ENCODE measurements around the gene TM9SF3. TPM values are rescaled to one million over a fixed set of nuclear protein-coding genes. Genes with fewer than 3 reads are reported as not detected.
A peak's percentile ranks its signal among the peaks of the same experiment; 100 is the strongest.
"Not testable (repeated sequence)": the region's sequence is repeated elsewhere in the genome, so short reads cannot be mapped to it uniquely, and the experiment has no call there.

TM9SF3 gene
- total RNA-seq, 1 donor from 2014 or later = 129 TPM

DNA sequence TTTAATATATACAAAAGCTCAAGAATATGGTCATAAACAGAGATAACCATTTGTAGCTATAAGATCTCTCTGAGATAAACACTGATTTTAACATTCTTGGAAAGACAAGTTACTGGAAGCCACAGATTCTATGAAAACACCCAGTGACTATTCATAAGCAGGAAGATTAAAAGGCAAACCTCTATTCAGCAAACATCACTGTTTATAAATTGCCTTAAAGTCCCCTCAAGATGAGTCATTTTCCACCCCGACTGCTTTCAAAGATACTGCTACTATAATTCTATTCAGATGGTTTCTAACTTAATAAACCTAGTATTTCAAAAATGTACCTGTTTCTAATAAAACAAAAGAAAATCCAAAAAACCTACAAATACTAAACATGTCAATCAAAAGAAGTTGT is 21.0 kb downstream of the TM9SF3 start:
- no peak for DNase-seq

DNA sequence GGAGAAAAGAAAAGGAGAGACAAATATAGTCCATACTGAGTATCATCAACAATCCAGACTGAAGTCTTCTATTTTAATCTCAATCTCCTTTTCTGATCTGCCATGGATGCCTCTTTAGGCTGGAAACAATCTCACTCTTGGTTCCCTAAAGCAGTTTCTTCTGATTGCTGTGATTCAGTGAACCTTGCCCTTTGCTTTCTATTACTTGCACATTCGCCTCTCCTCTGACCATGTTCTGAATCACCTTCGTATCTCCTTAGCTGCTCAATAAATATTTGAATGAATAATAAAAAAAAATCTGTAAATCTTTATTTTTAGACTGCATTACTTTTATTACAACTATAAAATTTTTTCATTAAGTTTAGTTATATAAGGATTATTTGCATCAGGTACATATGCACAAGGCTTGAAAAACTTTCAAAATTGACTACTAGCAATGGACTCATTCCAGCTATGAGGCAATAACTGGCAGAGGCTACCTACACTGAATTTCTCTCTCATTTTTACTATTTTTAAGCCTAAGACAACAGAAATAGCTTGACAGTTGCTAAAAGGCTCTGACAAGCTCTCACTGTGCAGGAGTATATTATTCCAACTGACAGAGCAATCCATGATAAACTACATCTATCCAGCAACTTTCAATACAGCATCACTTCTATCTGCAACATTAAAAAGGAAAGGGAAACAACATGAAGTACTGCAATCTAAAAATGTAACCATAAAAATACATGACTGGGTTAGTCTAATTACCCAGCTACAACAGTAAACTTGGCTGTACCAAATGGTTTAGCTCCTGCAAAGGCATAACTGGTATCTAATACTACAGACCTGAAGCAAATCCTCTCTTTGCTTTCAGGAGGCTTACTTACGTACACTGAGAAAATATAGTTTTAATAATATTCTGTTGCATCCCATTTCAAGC is 25.6 kb downstream of the TM9SF3 start:
- no peak for DNase-seq

DNA sequence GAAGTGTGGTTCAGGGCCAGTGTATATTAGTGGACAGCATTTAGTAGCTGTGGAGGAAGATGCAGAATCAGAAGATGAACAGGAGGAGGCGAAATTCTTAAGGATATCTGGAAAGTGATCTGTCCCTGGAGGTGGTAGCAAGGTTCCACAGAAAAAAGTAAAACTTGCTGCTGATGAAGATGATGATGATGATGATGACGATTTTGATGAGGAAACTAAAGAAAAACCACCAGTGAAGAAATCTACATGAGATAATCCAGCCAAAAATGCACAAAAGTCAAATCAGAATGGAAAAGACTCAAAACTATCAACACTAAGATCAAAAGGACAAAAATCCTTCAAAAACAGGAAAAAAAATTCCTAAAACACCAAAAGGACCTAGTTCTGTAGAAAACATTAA is 26.3 kb downstream of the TM9SF3 start:
- DNase-seq = no peak

DNA sequence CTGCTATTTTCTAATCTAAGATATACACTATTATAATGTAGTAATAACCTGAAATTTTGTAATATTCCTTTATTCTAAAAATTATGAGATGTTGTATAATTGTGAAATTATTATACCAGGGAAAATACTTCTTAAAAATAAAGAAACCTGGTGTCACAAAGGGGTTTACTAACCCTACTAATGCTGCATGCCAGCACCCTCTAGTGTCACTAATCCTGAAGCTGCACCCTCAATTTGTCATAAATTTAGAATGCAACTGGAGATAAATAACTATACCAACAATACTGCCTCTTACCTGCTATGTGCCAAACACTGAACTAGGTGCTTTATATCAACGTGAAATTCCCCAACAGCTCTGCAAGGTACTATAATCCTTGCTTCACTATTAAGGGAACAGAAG is 30.8 kb downstream of the TM9SF3 start:
- DNase-seq = no peak

DNA sequence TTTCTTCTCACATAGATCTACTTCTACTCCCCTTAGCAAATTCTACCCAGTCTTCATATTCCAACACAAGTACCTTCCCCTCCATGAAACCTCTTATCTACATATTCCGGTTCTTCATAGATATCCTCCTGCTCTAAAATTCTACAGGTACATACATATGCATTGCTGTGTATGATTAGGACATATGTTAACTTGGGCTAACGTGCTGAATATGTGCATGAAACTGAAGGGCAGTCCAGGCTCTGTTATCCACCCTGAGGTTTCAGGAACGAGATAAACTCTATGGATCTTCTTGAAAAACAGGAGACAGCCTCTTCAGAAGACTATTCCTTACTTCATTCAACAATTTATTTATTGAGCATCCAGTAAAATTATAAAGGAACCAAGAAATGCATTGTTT is 31.5 kb downstream of the TM9SF3 start:
- DNase-seq = no peak

DNA sequence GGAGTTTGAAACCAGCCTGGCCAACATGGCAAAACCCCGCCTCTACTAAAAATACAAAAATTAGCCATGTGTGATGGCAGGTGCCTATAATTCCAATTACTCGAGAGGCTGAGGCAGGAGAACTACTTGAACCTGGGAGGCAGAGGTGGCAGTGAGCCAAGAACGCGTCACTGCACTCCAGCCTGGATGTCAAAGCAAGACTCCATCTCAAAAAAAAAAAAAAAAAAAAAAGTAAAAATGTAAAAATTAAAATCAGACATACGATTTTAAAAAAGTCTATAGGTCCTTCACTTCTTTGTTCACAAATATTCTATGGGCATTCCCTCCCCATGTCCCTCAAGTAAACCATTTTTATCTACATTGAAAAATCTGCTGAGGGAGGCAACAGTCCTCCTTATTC is 38.2 kb downstream of the TM9SF3 start:
- no peak for DNase-seq

DNA sequence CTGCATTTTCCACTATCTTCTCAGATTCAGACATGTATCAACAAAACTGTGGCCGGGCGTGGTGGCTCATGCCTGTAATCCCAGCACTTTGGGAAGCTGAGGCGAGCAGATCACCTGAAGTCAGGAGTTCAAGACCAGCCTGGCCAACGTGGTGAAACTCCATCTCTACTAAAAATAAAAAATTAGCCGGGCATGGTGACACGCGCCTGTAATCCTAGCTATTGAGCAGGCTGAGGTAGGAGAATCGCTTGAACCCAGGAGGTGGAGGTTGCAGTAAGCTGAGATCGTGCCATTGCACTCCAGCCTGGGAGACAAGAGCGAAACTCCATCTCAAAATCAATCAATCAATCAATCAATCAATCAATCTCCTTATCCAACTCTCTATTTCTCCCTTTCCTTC is 41.3 kb downstream of the TM9SF3 start:
- DNase-seq = not testable (repeated sequence)

DNA sequence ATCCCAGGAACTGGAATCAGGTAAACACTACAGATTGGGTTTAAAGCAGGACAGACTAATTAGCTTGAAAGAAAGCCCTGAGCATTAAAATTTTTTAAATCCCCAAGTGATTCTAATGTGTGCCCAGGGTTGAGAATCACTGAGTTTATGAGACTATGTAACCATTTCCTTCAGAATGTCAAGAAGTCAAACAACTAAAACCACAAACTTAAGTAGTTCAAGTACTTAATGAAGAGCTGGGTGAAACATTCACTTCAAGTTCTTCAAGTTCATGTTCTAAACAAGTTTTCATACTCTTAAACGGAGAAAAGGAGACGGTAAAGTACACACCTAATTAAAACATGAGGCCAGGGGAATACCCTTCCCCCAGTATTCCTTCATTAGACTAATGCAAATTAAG is 44.9 kb downstream of the TM9SF3 start:
- no peak for DNase-seq

DNA sequence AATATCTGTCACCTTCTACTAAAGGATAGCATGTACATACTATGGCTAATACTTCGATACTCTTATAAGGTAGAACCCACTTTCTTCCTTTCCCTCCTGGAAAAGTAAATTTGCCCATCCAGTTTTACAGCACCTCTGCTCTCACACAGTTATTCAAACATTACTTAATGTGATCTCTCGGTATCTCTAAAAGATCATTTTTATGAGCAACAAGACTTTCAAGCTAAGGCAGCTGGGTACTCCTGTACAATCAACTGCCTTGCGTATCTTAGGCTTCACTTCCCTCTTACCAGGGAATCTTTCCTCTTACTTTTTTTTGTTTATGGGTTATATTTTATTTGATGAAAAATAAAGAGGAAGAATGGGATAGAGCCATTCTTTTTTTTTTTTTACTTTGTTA is 46.6 kb downstream of the TM9SF3 start:
- no peak for DNase-seq

DNA sequence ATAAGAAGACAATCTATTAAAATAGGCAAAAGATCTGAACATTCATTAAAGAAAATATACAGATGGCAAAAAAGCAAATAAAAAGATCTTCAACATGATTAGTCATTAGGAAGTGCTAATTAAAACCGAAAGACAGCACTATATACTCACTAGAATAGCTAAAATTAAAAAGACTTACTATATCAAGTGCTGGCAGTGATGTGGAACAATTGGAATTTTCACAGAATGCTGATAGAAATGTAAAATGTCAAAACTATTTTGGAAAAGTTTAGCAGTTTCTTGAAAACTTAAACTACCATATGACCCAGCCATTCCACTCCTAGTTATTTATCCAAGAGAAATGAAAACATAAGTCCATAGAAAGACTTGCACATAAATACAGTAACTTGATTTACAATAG is 48.1 kb downstream of the TM9SF3 start:
- no peak for DNase-seq

DNA sequence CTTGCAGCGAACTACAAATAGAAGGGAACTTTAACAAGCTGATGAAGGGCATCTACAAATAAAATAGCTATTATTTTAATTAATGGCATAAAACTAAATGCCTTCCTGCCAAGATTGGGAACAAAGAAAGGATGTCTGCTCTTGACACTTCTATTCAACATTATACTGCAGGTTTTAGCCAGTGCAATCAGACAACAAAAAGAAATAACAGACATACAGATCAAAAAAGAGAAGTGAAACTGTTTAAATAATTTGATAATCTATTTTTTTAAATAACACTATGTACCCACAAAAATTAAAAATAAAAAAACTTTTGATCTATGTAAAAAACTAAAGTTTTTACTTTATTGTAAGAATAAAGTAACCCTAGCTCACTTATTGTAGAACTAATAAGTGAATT is 50.7 kb downstream of the TM9SF3 start:
- no peak for DNase-seq

DNA sequence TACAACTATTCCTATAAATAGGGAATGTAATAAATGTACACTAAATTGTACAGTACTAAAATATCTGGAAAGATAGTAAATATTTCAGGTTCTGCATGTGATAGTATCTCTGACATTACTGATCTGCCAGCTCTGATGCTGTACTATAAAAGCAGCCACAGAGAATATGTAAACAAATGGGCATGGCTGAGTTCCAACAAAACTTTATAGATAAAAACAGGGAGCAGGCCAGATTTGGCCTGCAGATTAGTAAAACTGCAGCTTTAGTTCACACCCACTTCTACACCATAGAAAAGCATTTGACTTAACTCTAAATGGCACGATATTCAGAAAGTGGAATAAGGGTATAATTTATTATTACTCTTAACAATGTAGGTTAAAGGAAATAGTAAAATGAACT is 54.3 kb downstream of the TM9SF3 start:
- no peak for DNase-seq

DNA sequence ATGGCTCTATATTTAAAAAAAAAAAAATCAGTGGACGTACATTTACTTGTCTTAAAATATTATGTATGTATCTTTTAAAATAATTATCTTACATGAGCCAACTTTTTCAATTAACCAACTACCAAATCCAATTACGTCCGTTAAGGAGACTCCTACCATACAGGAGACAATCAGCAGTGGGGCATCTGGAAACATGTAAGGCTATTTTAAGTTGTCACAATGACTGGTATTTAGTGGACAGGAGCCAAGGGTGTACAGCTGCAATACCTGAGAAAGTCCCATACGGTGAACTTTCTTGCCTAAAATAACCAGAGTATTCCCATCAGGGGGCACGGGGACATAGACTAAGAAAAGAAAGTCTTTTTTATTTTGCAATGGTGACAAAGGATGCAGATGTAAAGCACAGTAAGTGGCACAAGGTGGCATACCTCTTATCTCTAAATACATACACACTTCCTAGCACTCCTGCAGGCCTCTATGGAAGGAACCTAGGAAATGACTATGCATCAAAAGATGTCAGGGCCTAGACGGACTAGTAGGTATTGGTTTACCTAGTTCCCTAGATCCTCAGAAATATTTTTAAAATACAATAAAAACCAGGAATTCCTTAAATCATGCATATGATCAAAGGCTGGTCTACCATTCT is 57.1 kb downstream of the TM9SF3 start:
- DNase-seq = no peak

DNA sequence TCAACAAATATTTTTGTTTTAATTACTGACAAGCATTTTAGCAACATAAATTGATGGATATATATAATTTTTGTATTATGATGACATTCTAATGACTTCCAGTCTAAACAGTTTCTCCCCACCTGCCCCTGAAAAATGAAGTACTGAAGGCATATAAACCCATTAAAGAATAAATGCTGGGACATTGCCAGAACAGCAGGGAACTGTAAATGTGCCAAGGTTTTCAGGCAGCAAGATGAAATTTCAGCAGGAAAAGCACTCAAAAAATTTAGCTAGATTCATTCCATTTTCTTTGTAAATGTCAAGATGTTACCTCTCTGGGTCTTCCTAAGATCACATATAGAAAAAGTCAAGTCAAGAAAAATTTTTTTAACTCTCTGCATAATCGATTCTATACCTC is 62.1 kb downstream of the TM9SF3 start:
- no peak for DNase-seq

DNA sequence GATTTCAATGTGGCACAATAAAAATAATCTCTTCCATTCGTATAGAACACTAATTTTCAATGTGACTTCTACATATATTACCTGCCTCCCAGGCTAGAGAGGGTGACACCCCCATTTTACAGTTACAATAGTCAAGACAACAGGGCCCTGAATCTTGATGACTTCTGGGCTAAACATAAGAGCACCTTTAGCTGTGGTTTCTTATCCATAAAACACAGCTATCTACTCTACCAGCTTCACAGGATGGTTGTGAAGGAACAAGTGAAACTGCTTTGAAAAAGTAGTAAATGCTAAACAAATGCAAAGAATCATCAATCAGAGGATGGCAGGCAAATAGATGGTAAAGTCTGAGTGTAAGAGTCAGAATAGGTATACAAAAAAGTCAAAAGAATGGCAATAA is 69.5 kb downstream of the TM9SF3 start:
- no peak for DNase-seq

DNA sequence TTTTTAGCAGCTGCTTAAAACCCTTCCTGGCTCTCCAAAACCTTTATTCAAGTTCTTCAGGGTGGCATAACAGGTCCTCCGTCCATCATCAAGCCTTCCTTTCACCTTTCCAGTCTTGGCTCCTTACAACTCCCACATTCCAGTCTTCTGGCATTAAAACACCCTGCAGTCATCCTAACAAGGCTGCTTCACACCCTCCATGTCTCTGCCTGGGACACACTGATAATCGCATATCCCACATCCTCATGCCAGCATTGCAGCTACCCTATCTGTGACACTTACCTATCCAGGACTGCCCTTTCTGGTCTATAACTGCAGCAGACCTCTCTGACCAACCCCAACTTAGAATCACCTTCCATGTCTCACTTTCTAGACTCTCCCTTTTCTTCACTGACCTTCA is 70.5 kb downstream of the TM9SF3 start:
- no peak for DNase-seq

DNA sequence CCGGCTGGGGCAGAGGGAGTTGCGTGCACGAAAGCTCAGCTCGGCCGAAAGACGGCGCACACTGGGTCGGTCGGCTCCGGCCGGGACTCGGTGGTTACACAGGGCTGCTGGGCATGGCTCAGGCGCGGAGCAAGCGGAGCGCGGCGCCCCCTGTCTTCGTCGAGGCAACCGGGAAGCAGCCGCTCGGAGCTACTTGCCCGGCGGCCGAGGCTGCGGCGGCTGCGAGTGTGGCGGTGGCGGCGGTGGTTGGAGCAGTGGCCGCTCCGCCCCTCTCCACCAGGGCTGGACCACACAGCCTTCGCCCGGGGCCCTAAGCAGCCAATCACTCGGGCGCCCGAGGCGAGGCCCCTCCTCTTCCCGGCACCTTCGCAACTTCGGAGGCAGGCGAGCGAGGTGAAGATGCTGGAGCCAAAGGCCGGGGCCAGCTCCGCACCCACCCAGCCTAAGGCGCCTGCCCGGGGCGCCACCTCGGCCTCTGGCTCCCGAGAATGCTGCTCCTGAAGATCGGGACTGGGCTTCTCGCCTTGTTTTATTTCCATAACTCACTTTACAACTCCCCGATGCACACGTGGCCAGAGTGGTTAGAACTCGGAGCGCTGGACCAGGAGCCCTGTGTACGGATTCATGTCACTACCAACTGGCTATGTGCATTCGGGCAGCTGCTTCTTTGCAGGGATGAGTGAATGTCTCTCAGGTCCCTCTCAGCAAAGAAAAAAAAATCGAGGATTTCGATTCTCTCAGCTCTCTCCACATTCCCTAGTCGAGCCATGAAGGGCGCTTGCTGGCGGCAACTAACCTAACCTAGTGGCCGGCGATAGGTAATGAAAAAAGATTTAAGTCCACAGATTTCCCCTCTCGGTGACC is 72.9 kb downstream of the TM9SF3 start, which contains the start of gene TLL2:
TSS of gene TLL2 (minus strand) at position 229 of the 864 bp plus-strand sequence. CDS start 241 bp downstream, outside the sequence.
- peak; percentile 80 for DNase-seq

DNA sequence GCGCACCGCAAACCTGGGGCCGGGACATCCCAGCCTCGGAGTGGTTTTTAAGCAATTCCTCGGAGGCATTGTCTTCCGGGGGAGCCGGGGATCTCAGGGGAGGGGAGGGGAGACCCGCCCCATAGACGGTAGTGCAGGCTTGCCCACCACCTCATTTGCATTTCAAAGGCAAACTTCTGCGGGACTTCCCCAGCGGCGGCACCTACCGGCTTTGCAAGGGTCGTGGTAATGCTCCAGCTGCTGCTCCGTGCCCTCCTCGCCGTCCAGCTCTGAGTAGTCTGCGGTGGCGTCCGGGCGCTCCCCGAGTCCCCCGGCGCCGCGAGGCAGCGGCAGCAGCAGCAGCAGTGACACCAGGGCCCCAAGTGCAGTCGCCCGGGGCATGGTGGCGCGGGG is 73.5 kb downstream of the TM9SF3 start:
- no peak for DNase-seq

DNA sequence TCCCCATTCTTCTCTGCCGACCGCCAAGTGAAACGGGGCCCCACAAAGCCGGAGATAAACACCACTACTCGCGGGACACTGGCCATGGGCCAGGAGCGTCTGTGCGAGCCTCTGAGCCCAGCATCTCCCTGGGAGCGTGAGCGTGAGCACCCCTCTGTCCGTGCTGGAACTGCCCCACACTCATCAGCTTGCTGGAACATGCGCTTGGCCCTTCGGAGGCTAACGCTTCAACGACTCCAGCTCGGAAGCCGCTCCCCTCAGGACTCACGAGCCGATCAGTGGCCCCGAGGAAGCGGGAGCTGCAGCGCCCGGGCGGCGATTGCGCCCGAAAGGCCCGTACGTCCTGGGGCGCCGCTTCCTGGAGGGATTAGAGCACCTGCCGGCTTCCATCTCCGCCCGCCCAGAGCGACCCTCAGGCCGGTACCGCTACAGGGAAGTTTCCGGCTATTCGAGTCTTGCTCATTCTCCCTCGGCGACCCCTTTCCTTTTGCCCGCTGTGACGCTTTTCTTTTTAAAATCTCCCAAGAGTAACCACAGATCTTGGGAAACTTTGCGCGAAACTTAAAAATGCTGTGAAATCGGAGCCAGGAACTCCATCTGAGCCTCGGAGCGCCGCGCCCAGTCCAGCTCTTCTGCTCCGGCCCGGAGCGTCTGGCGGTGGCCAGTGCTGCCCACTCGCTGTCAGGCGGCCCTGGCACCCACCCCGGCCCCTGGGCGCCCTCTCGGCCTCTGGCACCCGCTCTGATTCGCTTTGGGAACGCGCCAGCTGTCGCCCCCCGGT is 74.1 kb downstream of the TM9SF3 start:
- DNase-seq = no peak

DNA sequence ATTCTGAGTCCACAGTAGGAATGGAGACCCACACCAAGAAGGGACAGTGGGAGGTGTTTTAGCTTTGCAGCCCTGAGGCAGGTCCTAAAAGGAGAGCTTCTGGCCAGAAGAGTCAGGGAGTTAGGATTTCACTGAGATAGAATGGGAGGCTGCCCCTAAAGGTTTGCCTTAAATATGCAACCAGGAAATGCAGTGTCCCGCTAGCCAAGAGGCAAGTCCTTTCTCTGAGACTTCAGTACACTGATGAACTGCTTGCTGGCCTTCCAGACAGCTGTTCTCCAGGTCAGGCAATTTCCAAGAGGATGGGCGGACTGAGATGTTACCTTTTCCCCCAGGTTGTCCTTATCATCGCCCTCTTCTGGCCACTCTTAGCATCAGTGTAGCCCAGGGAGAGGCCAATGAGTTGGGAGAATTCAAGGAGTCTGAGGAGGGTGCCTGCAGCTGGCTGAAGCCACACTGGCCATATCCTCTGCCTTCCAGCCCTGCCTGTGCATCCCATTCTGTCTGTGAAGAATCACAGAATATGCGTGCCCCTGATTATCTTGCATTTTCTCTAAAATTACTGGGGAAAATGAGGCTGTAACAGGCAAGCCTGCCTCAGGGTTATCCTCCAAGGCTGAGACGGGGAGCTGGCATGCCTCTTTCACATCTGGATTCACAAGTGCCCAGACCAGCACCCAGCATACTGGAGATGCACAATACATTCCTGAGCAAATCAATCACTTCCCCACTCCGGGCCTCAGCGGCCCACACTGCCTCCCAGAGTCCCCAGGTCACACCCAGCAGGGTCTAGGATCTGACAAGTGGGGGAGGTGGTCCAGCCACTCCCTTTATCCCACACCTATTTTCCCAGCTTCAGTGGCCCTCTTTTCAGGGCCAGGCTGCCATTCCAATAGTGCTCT is 75.5 kb downstream of the TM9SF3 start:
- DNase-seq = no peak
